ENCODE data around the gene ARIH2. TPM values are rescaled to one million over a fixed set of nuclear protein-coding genes. Genes with fewer than 3 reads are reported as not detected.

ARIH2 gene
- total RNA-seq, 2 donors from 2014 or later, result 70.9 to 125 TPM

DNA sequence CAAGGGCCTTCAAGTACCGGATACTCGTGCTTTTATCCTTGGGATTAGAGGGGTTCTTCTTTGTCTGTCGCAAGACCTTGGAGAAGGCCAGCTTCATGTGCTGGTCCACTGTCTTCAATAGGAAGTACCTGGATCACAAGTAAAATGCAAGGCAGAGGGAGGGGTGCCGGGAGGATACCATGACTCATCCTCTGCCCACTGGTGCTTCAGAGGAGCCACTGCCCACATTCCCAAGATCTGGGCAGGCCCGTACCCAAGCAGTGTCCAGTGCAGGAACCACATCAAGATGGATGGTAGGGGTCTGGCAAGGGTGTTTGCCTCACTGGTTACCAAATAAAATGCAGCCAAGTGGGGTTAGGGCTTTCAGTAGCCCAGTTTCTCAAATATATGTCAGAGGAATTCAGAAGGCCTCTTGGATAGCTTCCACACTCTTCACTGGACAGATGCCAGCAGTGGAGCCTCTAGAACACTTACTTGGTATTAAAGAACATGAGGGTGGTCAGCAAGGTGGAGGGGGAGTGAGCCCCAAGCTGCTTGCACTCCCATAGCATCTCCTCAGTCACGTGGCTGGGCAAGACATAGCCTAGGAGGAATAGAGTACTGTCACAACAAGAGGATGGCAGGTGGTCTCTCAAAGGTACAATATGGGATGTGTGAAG, 114.1 kb downstream of the ARIH2 start:
- no peaks in the 10 kb centered on the region for H3K27me3 ChIP-seq (replicated peaks; ENCODE audit: insufficient read depth)
- H3K9me3 ChIP-seq, result no peaks in the 10 kb centered on the region
- no peak for DNase-seq (ENCODE audit: low spot score)
- 87% methylated on average over 6 of the region's 6 CpGs for WGBS
- TF ChIP-seq, protein P1, sequence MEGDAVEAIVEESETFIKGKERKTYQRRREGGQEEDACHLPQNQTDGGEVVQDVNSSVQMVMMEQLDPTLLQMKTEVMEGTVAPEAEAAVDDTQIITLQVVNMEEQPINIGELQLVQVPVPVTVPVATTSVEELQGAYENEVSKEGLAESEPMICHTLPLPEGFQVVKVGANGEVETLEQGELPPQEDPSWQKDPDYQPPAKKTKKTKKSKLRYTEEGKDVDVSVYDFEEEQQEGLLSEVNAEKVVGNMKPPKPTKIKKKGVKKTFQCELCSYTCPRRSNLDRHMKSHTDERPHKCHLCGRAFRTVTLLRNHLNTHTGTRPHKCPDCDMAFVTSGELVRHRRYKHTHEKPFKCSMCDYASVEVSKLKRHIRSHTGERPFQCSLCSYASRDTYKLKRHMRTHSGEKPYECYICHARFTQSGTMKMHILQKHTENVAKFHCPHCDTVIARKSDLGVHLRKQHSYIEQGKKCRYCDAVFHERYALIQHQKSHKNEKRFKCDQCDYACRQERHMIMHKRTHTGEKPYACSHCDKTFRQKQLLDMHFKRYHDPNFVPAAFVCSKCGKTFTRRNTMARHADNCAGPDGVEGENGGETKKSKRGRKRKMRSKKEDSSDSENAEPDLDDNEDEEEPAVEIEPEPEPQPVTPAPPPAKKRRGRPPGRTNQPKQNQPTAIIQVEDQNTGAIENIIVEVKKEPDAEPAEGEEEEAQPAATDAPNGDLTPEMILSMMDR (IDR thresholded peaks at IDR 0.05), result no peak
- TF ChIP-seq POLR2A (IDR thresholded peaks at IDR 0.05) (no peak), POLR2AphosphoS5 (IDR thresholded peaks at IDR 0.05) (no peak)
- intact Hi-C loops (cut with DNase I), result no loop called here
- H3K27ac ChIP-seq, result no peak overlapping the region
- H3K4me1 ChIP-seq (replicated peaks), result peaks cover 6% of the 10 kb centered on the region
- peaks cover 0 to 17% of the 10 kb centered on the region in 2 donors for H3K36me3 ChIP-seq
- no peak overlapping the region for H3K4me3 ChIP-seq

- TF ChIP-seq, protein P1 (IDR thresholded peaks at IDR 0.05), result no peak
- TF ChIP-seq POLR2AphosphoS5 (IDR thresholded peaks at IDR 0.05) (no peak), POLR2A (IDR thresholded peaks at IDR 0.05) (no peak)
- H3K27ac ChIP-seq, result no peak overlapping the region
- DNase-seq (ENCODE audit: low spot score), result no peak
- H3K9me3 ChIP-seq, result no peaks in the 10 kb centered on the region
- intact Hi-C loops (cut with DNase I), result no loop called here
- no peak overlapping the region for H3K4me3 ChIP-seq
- 64% methylated on average over 2 of the region's 2 CpGs for WGBS
- H3K27me3 ChIP-seq (replicated peaks; ENCODE audit: insufficient read depth), result no peaks in the 10 kb centered on the region
- peaks cover 0 to 17% of the 10 kb centered on the region in 2 donors for H3K36me3 ChIP-seq
- H3K4me1 ChIP-seq (replicated peaks), result no peaks in the 10 kb centered on the region
Measured at GRCh38 chr3:49034650-49035049, 116.0 kb downstream of the ARIH2 start.

DNA sequence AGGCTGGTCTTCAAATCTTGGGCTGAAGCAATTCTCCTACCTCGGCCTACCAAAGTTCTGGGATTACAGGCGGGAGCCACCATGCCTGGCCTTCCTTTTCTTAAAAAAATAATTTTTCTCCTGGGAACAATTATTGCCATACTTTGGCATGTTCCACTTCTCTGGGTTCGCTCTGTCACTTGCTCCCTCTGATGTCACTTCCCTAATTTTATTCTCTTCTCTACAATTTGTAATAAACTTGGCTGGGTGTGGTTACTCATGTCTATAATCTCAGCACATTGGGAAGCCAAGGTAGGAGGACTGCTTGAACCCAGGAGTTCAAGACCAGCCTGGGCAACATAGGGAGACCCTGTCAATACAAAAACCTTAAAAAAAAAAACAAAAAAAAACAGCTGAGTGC, 116.6 kb downstream of the ARIH2 start:
- H3K4me3 ChIP-seq, result no peak overlapping the region
- intact Hi-C loops (cut with DNase I), result no loop called here
- TF ChIP-seq, protein P1 (IDR thresholded peaks at IDR 0.05), result no peak
- no peak for TF ChIP-seq POLR2AphosphoS5 (IDR thresholded peaks at IDR 0.05)
- TF ChIP-seq POLR2A (IDR thresholded peaks at IDR 0.05), result no peak
- 94% methylated on average over 3 of the region's 3 CpGs for WGBS
- DNase-seq (ENCODE audit: low spot score), result no peak
- no peak overlapping the region for H3K27ac ChIP-seq
- H3K36me3 ChIP-seq, result peaks cover 0 to 17% of the 10 kb centered on the region in 2 donors
- no peaks in the 10 kb centered on the region for H3K4me1 ChIP-seq (replicated peaks)
- no peaks in the 10 kb centered on the region for H3K9me3 ChIP-seq
- no peaks in the 10 kb centered on the region for H3K27me3 ChIP-seq (replicated peaks; ENCODE audit: insufficient read depth)

MicroRNAs encoded within 50 kb of the gene (microRNA counts, 767-probe panel; counts per million panel counts)
- microRNA hsa-miR-191-5p (5,598 to 6,167 counts per million in 2 donors), microRNA hsa-miR-425-5p (0 to 431 counts per million in 2 donors)

Small RNA genes within 50 kb of the gene (microRNA-seq; reads per million reads assigned to microRNA genes)
- gene MIR191 (13,139 reads per million, percentile 96 among the genes with 10 or more reads in this experiment), gene MIR425 (963 reads per million, percentile 88 among the genes with 10 or more reads in this experiment)

Small RNA genes within 50 kb of the gene (small RNA-seq; reads per million reads assigned to genes)
- gene MIR191 (4,786 to 7,751 reads per million in 2 donors), gene MIR425 (19.9 to 41.1 reads per million in 2 donors)

Other genes starting within 250 kb of the ARIH2 start
- 10 to 100 TPM; 32.9 to 83.3 TPM for gene NCKIPSD, start 232.9 kb upstream of the ARIH2 start, total RNA-seq
- 100 to 1,000 TPM; 112 to 165 TPM for gene IP6K2, start 201.6 kb upstream of the ARIH2 start, total RNA-seq
- gene PRKAR2A, start 71.0 kb upstream of the ARIH2 start, total RNA-seq, result 10 to 100 TPM; 33.7 to 35.3 TPM
- gene SLC25A20, start 20.0 kb upstream of the ARIH2 start, total RNA-seq, result 10 to 100 TPM; 12.2 to 14.8 TPM
- 100 to 1,000 TPM in 1 of 2 donors, 10 to 100 TPM in 1; 56.0 to 101 TPM for gene P4HTM, start 71.4 kb downstream of the ARIH2 start, total RNA-seq
- gene WDR6, start 88.5 kb downstream of the ARIH2 start, total RNA-seq, result 100 to 1,000 TPM; 128 to 223 TPM
- 10 to 100 TPM; 50.2 to 60.3 TPM for gene DALRD3, start 99.7 kb downstream of the ARIH2 start, total RNA-seq
- 100 to 1,000 TPM; 168 to 183 TPM for gene NDUFAF3, start 103.3 kb downstream of the ARIH2 start, total RNA-seq
- 100 to 1,000 TPM; 110 to 186 TPM for gene IMPDH2, start 110.6 kb downstream of the ARIH2 start, total RNA-seq
- gene QRICH1, start 175.2 kb downstream of the ARIH2 start, total RNA-seq, result 100 to 1,000 TPM in 1 of 2 donors, 10 to 100 TPM in 1; 60.1 to 132 TPM
- gene QARS1, start 185.9 kb downstream of the ARIH2 start, total RNA-seq, result 100 to 1,000 TPM; 254 to 315 TPM
- gene USP19, start 202.0 kb downstream of the ARIH2 start, total RNA-seq, result 10 to 100 TPM; 62.7 to 98.2 TPM
- gene LAMB2, start 214.2 kb downstream of the ARIH2 start, total RNA-seq, result 100 to 1,000 TPM; 432 to 667 TPM
- 10 to 100 TPM; 44.2 to 47.0 TPM for gene CCDC71, start 247.5 kb downstream of the ARIH2 start, total RNA-seq